Trophoblast cell (in vitro differentiated cells and primary cell): ENCODE data around the gene MEF2C.

Experiments used
- DNase-seq, 2 donors: peaks; one replicate each; pipeline ENCODE4 v3.0.0-alpha.2; 2016
- H2AFZ ChIP-seq: 2 replicates; pipeline ENCODE4 v1.6.1; 2013; ENCODE audit warnings: low read length, moderate library complexity, mild to moderate bottlenecking; ENCODE audit not compliant: insufficient read depth, poor library complexity
- H2AK5ac ChIP-seq: 2 replicates; pipeline ENCODE4 v1.6.1; 2013; ENCODE audit warnings: mild to moderate bottlenecking, low read length
- H2BK120ac ChIP-seq: 2 replicates; pipeline ENCODE4 v1.6.1; 2013; ENCODE audit warnings: low read length, mild to moderate bottlenecking, moderate library complexity; ENCODE audit not compliant: insufficient read depth, poor library complexity
- H2BK12ac ChIP-seq: 2 replicates; pipeline ENCODE4 v1.6.1; 2013; ENCODE audit warnings: mild to moderate bottlenecking, low read length, moderate library complexity
- H2BK5ac ChIP-seq: 2 replicates; pipeline ENCODE4 v1.6.1; 2013; ENCODE audit warnings: low read length, low read depth, moderate library complexity, mild to moderate bottlenecking; ENCODE audit not compliant: poor library complexity
- H3K14ac ChIP-seq: 2 replicates; pipeline ENCODE4 v1.6.1; 2013; ENCODE audit warnings: mild to moderate bottlenecking, low read length
- H3K18ac ChIP-seq: 2 replicates; pipeline ENCODE4 v1.6.1; 2013; ENCODE audit warnings: mild to moderate bottlenecking, low read length
- H3K23ac ChIP-seq: 2 replicates; pipeline ENCODE4 v1.6.1; 2013; ENCODE audit warnings: low read length
- H3K27ac ChIP-seq: 2 replicates; pipeline ENCODE4 v1.5.1; 2013; ENCODE audit warnings: low read depth, mild to moderate bottlenecking, inconsistent platforms, low read length, moderate library complexity
- H3K27me3 ChIP-seq: 2 replicates; pipeline ENCODE4 v1.6.1; 2013; ENCODE audit warnings: inconsistent platforms, mild to moderate bottlenecking, low read length, moderate library complexity; ENCODE audit not compliant: insufficient read depth
- H3K36me3 ChIP-seq, 2 experiments: 1 replicate in 1 of 2; 2 replicates in 1 of 2; pipeline ENCODE4 v1.6.1; 2013; ENCODE audit warnings: low read length in 2 of 2, mild to moderate bottlenecking in 2 of 2, moderate library complexity in 1 of 2; ENCODE audit not compliant: insufficient read depth in 2 of 2, control insufficient read depth in 1 of 2
- H3K4ac ChIP-seq: 2 replicates; pipeline ENCODE4 v1.6.1; 2013; ENCODE audit warnings: low read depth, mild to moderate bottlenecking, low read length, moderate library complexity
- H3K4me1 ChIP-seq, 2 experiments: 1 replicate in 1 of 2; 2 replicates in 1 of 2; pipeline ENCODE4 v1.6.1; 2013; ENCODE audit warnings: low read length in 2 of 2, mild to moderate bottlenecking in 2 of 2, moderate library complexity in 1 of 2; ENCODE audit not compliant: insufficient read depth in 2 of 2, control insufficient read depth in 1 of 2
- H3K4me2 ChIP-seq: 2 replicates; pipeline ENCODE4 v1.6.1; 2013; ENCODE audit warnings: inconsistent platforms, mild to moderate bottlenecking, low read length, moderate library complexity
- H3K4me3 ChIP-seq: 2 replicates; pipeline ENCODE4 v1.5.1; 2013; ENCODE audit warnings: mild to moderate bottlenecking, low read depth, low read length, inconsistent platforms
- H3K79me1 ChIP-seq: one replicate; pipeline ENCODE4 v1.6.1; 2013; ENCODE audit warnings: low read length
- H3K79me2 ChIP-seq: 2 replicates; pipeline ENCODE4 v1.6.1; 2013; ENCODE audit warnings: low read length, mild to moderate bottlenecking; ENCODE audit not compliant: control insufficient read depth, insufficient read depth, poor library complexity
- H3K9ac ChIP-seq: 2 replicates; pipeline ENCODE4 v1.6.1; 2013; ENCODE audit warnings: mild to moderate bottlenecking, low read length
- H3K9me3 ChIP-seq: 2 replicates; pipeline ENCODE4 v1.6.1; 2013; ENCODE audit warnings: low read depth, mild to moderate bottlenecking, control low read depth, inconsistent platforms, low read length; ENCODE audit not compliant: insufficient read depth
- H4K12ac ChIP-seq: 2 replicates; pipeline ENCODE4 v1.6.1; 2013; ENCODE audit warnings: low read depth, mild to moderate bottlenecking, low read length, moderate library complexity
- H4K8ac ChIP-seq: 2 replicates; pipeline ENCODE4 v1.6.1; 2013; ENCODE audit warnings: low read depth, mild to moderate bottlenecking, low read length, moderate library complexity
- H4K91ac ChIP-seq: one replicate; pipeline ENCODE4 v1.6.1; 2013; ENCODE audit warnings: low read depth, mild to moderate bottlenecking, low read length, moderate library complexity
- WGBS: extraction: QIAGEN DNeasy Blood & Tissue Kit; methylation state at CpG from one replicate; pipeline ENCODE4 v1.1.7; 2013; ENCODE audit warnings: missing lambda C conversion rate; ENCODE audit not compliant: insufficient read length, insufficient coverage; ENCODE audit errors: extremely low coverage; 5-methylcytosine and 5-hydroxymethylcytosine counted together

Gene MEF2C

DNA sequence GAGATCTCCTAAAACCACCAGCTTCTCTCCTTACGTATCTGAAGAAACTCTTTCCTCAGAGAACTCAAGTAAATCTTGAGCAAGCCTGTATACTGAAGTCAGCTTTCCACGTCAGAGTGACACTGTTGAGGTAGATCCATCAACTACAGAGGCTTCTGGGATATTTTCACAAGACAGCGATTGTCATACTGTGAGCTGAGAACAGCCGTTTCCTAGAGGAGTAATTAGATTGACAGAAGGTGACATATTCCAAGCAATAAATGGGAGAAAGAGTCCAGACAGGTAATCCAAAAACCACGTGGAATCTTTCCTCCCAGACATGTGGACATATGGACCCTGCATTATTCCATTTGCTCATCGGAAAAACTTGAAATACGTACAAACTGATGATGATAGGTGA is 117.2 kb downstream of the MEF2C start:
- H3K18ac ChIP-seq, result no peak overlapping the region
- no CpG with 5 or more reads among the region's 7 CpGs for WGBS
- H3K79me2 ChIP-seq, result no peaks in the 10 kb centered on the region
- no peak overlapping the region for H3K14ac ChIP-seq
- no peaks in the 10 kb centered on the region for H3K79me1 ChIP-seq
- H4K91ac ChIP-seq, result no peak overlapping the region
- no peak overlapping the region for H2AK5ac ChIP-seq
- H3K36me3 ChIP-seq, result no peaks in the 10 kb centered on the region
- no peak overlapping the region for H3K4me2 ChIP-seq
- no peak for DNase-seq
- no peaks in the 10 kb centered on the region for H3K4me1 ChIP-seq
- H4K12ac ChIP-seq, result no peak overlapping the region
- H3K4me3 ChIP-seq, result no peak overlapping the region
- H2BK12ac ChIP-seq, result no peak overlapping the region
- H3K9ac ChIP-seq, result no peak overlapping the region
- no peak overlapping the region for H2AFZ ChIP-seq
- no peak overlapping the region for H4K8ac ChIP-seq
- H2BK5ac ChIP-seq, result no peak overlapping the region
- H3K4ac ChIP-seq, result no peak overlapping the region
- H3K27ac ChIP-seq, result no peak overlapping the region
- no peak overlapping the region for H3K23ac ChIP-seq
- H3K9me3 ChIP-seq, result no peaks in the 10 kb centered on the region
- no peak overlapping the region for H2BK120ac ChIP-seq
- H3K27me3 ChIP-seq, result no peaks in the 10 kb centered on the region

DNA sequence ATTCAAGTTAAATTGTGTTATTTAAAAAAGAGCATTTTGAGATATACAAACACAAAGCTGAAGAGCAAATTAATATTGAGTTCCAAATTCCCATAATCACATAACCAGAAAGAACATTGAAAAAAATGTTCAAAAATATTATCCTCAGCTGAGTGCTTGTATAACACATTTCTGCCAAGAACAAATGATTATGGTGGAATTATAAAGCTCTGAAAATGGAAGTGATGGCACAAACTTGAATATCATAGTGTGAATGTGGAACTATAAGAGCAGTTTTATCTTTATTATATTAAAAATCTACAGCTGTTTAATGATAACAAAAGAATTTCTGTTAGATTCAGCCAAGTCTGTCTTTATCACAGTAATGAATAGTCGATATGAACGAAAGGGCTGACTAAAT is 117.8 kb downstream of the MEF2C start:
- no peak overlapping the region for H3K18ac ChIP-seq
- H3K14ac ChIP-seq, result no peak overlapping the region
- H2AK5ac ChIP-seq, result no peak overlapping the region
- H3K9ac ChIP-seq, result no peak overlapping the region
- no peak overlapping the region for H2AFZ ChIP-seq
- H3K27me3 ChIP-seq, result no peaks in the 10 kb centered on the region
- H2BK5ac ChIP-seq, result no peak overlapping the region
- H3K4ac ChIP-seq, result no peak overlapping the region
- no CpG with 5 or more reads among the region's 2 CpGs for WGBS
- H3K27ac ChIP-seq, result no peak overlapping the region
- H3K23ac ChIP-seq, result no peak overlapping the region
- no peak overlapping the region for H2BK120ac ChIP-seq
- no peak overlapping the region for H3K4me3 ChIP-seq
- H2BK12ac ChIP-seq, result no peak overlapping the region
- no peak overlapping the region for H4K91ac ChIP-seq
- H4K8ac ChIP-seq, result no peak overlapping the region
- no peaks in the 10 kb centered on the region for H3K79me1 ChIP-seq
- no peaks in the 10 kb centered on the region for H3K79me2 ChIP-seq
- no peak overlapping the region for H3K4me2 ChIP-seq
- DNase-seq, result no peak
- no peak overlapping the region for H4K12ac ChIP-seq
- H3K36me3 ChIP-seq, result no peaks in the 10 kb centered on the region
- H3K9me3 ChIP-seq, result no peaks in the 10 kb centered on the region
- no peaks in the 10 kb centered on the region for H3K4me1 ChIP-seq

DNA sequence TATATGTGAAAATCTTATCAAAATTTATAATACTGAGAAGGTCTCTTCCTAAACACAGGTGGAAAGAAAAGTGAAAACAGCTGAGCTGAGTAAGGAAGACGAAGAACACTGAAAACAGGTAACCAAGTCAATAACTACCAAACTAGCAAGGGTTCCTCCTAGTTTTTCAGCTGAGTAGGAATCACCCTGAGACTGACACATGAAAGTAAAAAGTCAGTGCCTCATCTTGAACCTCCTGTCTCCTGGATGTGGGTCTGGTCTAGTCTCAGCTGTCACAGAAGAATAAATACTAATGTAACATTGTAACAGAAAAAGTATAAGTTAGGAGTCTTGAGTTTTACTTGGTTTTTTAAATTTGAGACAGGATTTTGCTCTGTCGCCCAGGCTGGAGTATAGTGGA is 121.0 kb downstream of the MEF2C start:
- H3K23ac ChIP-seq, result no peak overlapping the region
- H3K18ac ChIP-seq, result no peak overlapping the region
- WGBS, result no CpG with 5 or more reads among the region's 2 CpGs

DNA sequence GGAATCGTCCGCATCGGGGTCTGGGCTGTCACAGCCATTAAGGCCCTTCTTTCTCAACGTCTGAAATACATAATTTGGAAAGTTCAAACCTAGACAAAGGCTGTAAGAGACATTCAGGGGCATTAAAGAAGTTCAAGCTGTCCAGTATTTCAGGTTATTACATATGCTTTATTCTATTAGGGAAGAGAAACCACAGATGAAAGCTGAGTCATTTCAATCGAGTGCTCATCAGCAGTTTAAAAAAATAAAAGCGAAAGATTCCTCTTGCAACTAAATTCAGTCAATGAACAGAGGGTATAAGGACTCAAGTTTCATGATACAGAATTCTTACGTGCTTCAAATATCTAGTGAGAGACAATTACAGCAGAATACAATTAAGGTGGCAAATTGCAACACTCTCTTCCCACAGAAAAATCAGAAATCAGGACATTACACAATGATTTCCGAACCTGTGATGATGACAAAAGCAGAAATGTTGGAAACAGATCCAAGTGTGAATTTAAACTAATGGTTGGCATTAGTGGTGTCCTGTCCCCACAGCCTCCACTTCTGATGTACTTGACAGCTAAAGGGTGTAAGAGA is 121.6 kb downstream of the MEF2C start:
- DNase-seq, result peak in 1 of 2 donors; percentile 15
- Histone ChIP-seq H3K4ac (no peak overlapping the region), H3K9me3 (no peaks in the 10 kb centered on the region), H3K4me3 (no peak overlapping the region), H2AK5ac (no peak overlapping the region), H3K79me2 (no peaks in the 10 kb centered on the region), H2BK5ac (no peak overlapping the region), H4K12ac (no peak overlapping the region), H3K27me3 (no peaks in the 10 kb centered on the region), H3K79me1 (no peaks in the 10 kb centered on the region), H4K91ac (no peak overlapping the region), H3K14ac (no peak overlapping the region), H3K4me1 (no peaks in the 10 kb centered on the region), H3K36me3 (no peaks in the 10 kb centered on the region), H2BK120ac (no peak overlapping the region), H3K9ac (no peak overlapping the region), H3K23ac (no peak overlapping the region), H3K27ac (no peak overlapping the region), H2AFZ (no peak overlapping the region), H3K18ac (no peak overlapping the region), H3K4me2 (no peak overlapping the region), H2BK12ac (no peak overlapping the region), H4K8ac (no peak overlapping the region)
- WGBS, result no CpG with 5 or more reads among the region's 8 CpGs

More for the DNA sequence above, 121.0 kb downstream of the MEF2C start:
- H3K79me1 ChIP-seq, result no peaks in the 10 kb centered on the region
- H3K4me2 ChIP-seq, result no peak overlapping the region
- DNase-seq, result no peak
- no peak overlapping the region for H4K91ac ChIP-seq
- H3K4ac ChIP-seq, result no peak overlapping the region
- no peak overlapping the region for H3K14ac ChIP-seq
- no peak overlapping the region for H4K8ac ChIP-seq
- no peak overlapping the region for H4K12ac ChIP-seq
- H2BK12ac ChIP-seq, result no peak overlapping the region
- H2BK120ac ChIP-seq, result no peak overlapping the region
- no peak overlapping the region for H3K4me3 ChIP-seq
- no peak overlapping the region for H2AK5ac ChIP-seq
- no peaks in the 10 kb centered on the region for H3K27me3 ChIP-seq
- H3K4me1 ChIP-seq, result no peaks in the 10 kb centered on the region
- no peaks in the 10 kb centered on the region for H3K79me2 ChIP-seq
- H3K9me3 ChIP-seq, result no peaks in the 10 kb centered on the region
- H2BK5ac ChIP-seq, result no peak overlapping the region
- H3K9ac ChIP-seq, result no peak overlapping the region
- H2AFZ ChIP-seq, result no peak overlapping the region
- no peaks in the 10 kb centered on the region for H3K36me3 ChIP-seq
- no peak overlapping the region for H3K27ac ChIP-seq
